HS-27A (cell line): Measurements from ENCODE around the gene SYCE1L.

Experiments used
- DNase-seq: peaks from one replicate; pipeline ENCODE4 v3.0.0-alpha.2; 2012; ENCODE audit warnings: low read depth, missing footprints

SYCE1L gene

DNA sequence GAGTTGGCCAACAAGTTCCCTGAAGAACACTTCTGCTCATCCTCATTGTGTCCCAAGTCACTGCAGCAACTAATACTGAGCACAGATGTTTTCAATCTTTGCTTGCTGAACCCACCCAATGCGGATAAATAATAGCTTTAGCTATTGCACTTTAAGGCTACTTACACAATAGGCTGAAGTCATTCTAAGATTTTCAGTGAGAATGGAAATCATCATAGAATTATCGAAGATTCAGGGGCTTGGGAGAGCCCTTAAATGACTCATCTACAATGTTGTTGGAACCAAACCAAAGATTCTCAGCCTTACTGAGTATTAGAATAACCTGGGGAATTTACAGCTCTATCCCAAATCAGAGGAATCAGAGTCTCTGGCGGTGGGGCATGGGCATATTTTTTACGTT lies 51.2 kb downstream of the SYCE1L start:
- DNase-seq, result no peak
